ENCODE measurements around the gene DYNLRB2.

DYNLRB2 gene

DNA sequence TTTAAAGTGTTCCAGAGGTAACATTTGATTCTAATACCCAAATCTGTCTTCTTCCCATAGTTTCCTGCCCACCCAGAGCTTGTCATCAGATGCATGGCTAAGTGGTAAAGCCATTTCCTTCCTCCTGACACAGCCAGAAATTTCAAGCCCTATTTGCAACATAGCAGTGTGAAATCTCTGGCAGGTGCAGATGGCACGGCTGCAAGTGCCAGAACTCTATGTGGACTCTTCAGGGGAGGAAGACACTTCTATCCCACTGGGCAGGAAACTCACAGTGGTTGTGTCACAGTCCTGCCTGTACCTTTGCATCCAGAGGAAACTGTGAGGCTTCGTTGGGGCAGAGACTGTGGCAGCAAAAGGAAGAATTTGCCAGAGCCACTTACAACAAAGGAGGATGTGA is 13.2 kb downstream of the DYNLRB2 start:
- no peak for DNase-seq

DNA sequence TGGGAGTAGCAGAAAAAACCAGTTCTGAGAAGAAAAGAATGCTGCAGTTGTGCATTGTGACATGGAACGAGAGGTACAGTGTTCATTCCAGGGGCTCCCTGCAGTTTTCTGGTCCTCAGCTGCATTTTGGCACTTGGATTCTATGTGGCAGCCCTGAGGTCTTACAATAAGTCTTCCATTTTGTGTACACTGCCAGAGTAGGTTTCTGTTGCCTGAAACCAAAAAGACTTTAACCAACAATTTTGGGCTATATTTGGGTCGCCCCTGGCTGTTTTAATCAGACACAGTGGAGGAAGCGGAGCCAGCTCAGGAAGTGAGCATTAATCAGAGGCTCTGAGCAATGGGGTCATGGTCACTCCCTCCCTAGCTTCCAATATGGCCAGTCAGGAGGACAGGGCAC is 15.7 kb downstream of the DYNLRB2 start:
- no peak for DNase-seq

DNA sequence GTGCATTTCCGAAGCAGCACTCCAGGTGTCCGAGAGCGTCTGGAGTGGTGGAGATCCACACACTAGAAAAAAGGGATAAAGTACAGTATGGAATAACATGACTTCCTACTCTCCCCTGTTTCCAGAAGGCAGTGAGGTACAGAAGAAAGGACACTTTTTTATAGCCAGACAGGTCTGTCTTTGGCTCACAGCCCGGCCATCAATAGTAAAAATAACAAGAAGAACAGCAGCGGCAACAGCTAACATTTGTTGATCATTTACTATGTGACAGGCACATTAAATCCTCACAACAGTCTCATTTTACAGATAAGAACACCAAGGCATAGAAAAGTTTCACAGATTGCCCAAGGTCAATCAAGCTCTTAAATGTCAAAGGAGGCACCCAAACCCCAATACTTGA is 16.2 kb downstream of the DYNLRB2 start:
- DNase-seq: no peak

DNA sequence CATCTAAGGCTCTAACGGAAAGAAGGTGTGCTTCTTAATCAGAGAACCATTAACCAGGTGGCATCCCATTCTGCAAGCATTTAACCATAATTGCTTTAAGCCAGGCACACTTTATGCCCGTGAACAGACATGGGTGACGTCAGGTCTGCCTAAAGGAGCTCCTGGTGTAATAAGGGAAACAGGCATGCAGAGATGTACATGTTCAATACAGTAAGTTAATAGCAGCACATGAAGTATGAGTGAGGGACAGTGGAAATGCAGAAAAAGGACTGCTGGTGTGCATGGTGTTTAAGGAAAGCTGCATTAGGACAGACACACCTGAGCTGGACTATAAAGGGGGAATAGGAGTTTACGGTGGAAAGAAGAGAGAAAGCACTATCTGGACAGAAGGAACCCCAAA is 18.6 kb downstream of the DYNLRB2 start:
- no peak for DNase-seq

DNA sequence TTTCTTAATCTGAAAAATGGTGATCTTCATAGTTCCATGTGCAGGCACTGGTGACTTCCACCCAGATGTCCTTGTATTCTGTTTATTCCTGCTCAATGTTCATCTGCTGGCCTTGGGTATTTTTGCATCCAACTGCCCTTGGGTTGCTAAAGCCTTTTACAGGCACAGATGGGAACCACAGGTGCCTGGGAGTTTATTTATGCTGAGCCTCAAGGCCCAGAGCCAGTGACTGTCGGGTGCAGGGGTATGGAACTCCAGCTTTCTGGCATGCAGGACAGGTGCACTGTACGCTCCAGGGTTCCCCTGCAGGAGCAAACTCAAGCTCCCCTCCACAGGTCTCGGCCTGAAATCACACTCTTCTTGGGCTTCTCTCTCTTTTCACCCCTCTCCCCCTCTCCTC is 22.3 kb downstream of the DYNLRB2 start:
- DNase-seq: no peak

DNA sequence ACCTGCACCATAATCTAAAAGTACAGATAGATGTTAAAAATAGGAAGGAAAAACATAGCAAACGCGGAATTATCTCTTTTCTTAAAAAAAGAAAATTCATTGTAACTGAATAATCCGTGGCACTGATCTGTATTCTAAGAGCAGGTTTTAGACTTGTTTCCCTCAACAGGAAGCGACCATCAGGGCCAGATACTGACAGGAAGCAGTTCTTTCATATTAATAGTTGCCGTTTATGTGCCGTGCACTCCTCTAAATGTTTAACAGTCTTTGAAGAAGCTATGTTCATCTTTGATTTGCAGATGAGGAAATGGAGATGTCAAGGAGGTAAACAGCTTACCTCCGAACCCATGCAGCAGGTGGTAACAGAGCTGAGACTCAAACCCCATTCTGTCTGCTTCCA is 23.6 kb downstream of the DYNLRB2 start:
- no peak for DNase-seq

DNA sequence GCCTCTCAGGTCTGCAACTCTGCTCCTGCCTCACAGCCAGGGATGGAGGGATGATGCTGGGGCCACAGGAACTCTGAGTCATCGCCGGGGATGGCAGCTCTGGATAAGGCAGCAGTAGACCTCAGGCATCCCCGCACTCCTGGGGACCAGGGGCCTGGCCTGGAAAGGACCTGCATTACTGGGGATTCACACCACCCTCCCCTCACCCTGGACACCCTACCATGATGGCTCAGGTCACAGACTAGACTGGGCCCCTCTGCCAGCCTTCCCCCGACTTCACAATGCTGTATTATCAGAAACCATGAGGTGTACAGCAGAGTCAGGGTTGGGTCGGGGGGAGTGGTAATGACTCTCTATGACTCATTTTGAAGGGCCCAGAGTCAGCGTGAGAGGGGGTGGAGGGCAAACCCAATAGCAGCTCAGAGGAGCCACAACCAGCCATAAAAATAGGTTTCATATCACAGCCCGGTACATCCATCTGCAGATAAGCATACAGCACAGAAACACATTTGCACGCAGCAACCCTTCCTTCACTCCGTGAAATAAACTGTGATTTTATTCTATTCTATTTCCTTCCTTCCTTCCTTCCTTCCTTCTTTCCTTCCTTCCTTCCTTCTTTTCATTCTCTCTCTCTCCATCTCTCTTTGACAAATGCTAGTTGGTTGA is 28.8 kb downstream of the DYNLRB2 start:
- no peak for DNase-seq

DNA sequence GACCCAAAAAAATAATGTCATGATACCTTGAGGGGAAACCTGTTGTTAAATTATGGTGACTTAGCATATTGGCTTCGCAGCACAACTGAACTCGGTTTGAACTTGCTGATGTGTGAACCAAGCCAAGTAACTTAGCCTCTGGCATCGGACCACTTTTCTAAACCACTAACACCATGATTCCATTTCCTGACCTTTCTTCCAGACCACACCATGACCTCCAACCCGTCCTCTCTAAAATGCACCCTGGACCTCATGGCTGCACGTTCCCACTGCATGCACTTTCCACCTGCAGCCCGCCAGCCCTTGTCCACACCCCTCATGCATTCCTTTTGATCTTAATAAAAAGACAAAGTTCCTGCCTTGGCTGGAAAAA is 29.3 kb downstream of the DYNLRB2 start:
- no peak for DNase-seq

DNA sequence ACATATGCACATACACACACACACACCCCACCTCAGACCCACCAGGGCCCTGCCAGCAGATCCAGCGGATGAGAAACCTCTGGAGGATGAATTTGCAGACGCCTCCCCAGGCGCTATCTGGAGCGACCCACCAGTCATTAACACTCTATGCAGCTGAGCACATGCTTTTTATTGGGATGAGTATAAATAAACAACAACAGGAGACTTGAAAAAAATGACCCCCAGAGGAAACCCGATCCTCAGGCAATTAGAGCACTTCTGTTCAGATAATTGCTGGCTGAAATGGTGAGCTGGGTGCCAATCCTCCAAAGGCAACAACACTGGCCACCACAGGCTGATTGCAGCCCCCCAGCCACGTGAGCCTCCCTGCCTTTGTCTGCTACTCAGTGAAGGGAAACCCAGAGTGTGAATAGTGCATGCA is 32.9 kb downstream of the DYNLRB2 start:
- DNase-seq: no peak

DNA sequence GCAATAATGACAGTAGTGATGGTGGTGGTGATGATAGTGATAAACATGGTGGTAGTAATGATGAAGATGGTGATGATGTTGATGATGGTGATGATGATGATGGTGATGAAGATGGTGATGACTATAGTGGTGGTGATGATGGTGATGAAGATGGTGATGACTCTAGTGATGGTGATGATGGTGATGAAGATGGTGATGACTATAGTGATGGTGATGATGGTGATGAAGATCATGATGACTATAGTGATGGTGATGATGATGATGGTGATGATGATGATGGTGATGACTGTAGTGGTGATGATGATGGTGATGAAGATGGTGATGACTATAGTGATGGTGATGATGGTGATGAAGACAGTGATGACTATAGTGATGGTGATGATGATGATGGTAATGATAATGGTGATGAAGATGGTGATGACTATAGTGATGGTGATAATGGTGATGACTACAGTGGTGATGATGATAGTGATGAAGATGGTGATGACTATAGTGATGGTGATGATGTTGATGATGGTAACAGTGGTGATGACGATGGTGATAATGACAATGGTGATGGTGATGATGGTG is 35.6 kb downstream of the DYNLRB2 start:
- DNase-seq: no peak

DNA sequence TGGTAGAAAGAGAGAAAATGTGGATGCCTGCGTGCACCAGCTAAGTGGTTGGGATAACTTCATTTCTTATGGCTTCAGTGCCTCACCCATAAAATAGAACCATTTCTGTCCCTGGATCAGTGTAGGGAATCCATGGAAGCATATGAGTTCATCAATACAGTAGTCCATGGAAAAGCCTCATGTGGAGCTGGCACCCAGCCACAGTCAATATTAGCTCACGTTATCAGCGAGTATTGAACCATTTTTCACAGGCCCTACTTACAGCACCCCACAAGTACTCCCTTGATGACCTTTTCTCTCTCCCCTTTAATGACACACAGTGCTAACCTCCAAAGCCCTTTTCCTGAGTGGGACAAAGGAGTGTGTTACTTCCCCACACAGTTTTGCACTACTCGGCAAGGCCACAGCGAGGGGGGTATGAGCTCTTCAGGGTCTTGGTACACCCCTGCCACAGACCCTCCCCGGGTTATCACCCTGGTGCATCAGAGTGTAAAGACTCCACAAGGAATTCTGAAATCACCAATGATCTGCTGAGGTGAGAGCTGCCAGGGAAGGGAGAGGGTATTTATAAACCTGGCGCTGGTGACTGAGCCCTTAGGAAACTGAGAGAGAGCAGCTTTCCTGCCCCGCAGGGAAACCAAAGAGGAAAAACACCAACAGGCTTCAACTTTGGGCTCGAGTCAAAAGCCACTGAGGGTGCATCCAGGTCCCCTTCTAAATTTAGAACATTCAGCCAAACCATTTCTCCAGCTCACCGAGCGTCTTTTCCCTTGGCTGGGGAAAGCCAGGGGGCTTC is 36.9 kb downstream of the DYNLRB2 start:
- DNase-seq: no peak

DNA sequence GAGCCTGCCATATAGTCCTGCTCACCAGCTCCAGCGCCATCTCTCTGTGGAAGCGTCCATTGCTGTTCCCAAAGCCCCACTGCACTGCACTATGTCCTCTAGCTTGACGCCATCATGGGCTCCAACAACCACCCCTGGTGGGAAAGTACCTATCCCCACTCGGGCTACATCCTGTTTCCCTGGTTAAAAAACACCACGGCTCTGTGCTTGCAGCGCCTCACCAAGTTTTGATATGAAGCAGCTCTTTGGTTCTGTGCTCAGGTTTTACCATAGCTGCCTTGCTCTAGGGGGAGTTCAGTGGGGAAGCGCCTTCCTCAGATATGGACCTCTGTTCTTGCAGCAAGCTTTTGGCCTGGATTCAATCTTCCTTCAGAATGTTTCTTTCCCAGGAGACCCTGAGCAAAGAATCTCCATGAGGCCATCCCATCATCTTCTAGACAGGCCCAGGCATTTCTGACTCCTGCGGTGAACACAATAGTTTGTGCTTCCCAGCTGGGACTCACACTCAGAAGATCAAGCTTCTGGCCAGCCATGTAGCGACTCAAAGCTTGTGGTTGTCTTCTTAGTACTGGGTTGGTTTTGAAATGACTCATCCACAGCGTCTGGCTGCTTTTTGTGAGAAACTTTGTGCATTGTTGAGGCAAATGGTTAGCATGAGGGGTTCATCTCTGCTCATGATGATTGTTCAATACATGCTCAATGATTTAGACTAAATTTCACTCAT is 39.5 kb downstream of the DYNLRB2 start:
- no peak for DNase-seq

DNA sequence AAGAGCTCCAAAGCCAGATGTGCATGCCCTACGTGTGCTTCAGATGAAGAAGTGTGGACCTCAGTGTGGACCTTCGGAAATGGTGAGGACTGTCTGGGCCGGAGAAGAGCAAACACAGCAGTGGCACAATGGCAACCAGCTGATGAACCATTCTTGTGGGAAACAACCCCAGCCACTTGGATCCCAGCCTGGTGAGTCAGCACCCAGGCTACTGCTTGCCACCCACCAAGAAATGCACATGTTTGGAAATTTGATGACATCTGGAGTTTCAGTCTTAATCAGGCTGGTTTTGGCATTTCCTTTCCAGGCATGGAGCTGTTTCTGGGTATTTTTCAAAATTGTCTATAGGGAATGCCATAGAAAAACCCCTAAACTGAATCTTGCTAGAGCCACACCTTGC is 42.7 kb downstream of the DYNLRB2 start:
- DNase-seq: no peak

DNA sequence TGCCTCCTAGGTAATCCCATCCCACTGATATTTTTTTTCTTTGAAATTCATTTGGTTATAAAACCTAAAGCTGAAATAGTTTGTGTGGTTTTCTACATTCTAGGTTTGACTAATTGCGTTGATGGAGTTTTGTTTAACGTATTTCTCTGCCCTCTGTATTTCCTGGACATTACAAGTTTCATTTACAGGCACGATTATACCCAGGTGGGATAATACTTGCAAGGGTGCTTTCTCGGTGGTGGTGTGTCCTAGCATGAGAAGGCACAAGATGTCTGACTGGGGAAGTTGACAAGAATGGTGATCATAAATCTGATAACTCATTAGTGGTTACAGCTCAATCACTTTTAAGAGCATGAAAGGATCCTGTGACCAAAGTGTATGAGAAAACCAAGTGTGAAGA is 45.0 kb downstream of the DYNLRB2 start:
- no peak for DNase-seq

DNA sequence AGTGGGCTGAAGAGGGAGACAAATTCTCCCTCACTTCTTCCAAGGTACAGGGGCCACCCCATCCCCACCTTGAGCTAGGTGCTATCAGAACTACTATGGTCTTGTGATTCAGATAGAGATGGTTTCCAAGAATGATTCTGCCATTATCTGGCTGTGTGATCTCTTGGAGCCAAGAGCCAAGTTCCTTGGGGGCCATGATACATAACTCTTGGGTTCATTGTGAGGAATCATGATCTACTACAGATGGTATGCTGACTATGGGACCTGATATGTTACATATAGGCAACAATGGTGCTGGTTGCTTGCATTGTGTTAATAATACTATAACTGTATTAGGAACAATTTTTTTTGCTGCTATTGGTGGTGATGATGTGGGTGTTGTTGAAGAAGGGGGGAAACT is 45.7 kb downstream of the DYNLRB2 start:
- no peak for DNase-seq

DNA sequence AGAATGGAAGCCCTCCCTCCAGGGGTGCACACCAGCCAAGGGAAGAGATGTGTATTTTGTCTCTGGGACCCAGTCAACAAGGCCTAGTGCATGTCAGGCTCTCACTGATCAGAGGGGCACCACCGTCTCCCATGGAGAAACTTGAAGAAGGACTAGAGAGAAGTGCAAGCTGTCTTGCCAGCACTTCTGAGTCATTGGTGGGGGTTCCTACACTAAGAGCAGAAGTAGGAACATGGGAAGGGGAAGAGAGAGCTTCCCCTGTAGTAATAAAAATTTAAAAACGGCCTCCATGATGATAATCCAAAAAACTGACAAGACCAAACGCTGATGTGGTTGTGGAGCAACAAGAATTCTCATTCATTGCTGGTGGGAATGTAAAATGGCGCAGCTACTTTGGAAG is 46.3 kb downstream of the DYNLRB2 start:
- no peak for DNase-seq

DNA sequence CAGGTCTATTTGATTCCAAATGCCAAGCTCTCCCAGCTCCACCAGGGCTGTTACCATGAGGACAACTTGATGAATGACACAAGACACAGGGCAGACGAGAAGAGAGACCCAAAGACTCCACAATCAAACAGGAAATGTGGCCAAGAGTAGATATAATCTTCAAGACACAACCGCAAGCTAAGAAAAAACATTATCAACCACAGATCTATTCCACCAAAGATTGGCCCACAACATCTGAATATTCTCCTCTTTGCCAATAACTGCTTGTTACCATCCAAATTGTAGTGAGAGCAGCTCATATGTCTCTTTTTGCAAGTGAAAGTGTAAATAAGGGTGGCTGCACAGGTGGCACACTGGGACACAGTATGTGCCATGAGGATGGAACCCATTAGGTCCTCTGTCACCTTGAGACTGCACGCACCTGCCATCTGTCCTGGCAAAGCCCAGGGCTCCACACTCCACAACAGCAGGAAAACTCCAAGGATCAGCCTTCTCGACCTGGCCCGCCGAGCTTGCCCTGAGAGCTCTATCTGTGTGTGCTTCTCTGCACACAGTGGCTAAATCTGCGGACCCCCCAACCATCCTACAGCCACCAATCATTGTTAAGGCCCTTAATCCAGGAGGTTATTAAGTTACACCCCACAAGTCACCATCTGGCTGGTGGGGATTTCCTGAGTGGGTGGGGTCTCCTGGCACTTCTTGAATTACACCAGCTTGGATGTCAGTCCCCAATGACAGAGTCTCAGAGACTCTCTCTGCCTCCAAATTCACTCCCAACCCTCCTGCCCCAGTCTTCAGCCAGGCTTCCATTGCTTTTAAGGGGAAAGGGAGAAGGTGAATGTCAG is 50.5 kb downstream of the DYNLRB2 start:
- no peak for DNase-seq

DNA sequence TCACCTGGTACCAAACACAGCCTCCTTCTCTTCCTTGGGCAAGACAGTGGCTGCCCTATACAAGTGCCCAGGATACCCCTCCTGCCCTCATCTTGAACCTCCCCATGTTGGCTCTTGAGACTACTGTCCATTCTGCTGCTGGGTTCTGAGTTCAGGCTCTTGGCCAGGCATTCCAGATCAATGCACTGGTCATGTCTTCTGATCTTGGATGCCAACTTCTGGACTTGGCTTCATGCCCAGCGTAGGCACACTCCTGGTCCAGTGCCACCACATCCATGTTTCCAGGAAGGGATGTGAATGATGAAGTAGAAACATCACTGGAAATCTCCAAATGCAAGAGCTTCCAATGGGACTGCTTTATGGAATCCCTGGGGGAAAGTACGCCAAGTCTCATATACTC is 51.5 kb downstream of the DYNLRB2 start:
- no peak for DNase-seq

DNA sequence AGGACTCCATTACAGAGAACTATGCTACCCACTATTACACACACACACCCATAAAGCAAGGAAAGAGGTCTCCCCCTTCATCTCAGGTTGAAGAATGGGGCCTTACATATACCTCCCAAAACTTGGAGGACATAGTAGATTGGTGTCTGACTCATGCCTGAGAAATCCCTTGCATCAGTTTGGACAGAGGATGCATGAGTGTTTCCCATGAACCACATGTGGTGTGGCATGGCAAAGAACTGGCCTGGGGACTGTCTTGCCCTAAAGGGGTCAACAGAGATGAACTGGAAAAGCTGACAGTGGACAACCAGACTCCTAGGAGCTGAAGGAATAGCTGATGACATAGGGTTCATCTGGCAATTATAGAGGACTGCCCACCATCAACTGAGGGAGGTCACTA is 54.0 kb downstream of the DYNLRB2 start:
- DNase-seq: no peak

DNA sequence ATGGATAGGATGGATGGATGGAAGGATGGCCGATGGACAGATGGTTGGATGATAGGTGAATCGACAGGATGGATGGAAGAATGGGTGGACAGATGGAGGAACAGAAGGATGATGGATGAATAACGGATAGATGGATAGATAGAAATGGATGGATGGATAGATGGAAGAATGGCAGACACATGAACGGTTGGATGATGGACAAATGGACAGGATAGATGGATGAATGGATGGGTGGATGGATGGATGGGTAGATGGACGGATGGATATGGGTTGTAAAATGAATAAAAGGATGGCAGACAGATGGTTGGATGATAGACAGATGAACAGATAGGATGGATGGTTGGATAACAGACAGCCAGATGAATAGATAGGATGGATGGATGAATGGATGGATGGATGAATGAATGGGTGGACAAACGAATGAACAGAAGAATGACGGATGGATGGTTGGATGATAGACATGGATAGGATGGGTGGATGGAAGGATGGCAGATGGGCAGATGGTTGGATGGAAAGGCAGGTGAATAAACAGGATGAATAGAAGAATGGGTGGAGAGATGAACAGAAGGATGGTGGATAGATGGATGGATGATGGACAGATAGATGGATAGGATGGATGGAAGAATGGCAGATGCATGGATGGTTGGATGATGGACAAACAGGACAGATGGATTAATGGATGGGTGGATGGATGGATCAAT is 55.9 kb downstream of the DYNLRB2 start:
- no peak for DNase-seq

DNA sequence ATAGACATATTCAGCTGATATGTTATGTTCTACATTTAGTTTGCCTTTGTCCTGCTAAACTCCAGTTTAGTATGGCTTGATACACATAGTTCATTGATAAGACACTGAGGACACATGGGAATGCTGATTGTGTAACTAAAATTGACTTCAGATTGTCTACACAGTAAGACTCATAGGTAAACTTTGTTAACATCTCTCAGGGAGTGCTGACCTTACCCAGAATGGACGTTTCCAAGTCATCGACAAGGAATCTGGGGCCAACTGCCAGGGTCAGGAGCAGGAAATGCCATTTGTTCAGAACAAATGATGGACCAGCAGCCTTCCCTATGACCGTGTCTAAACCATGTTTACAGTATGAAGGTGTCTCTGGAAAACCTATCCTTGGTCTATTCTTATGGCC is 58.7 kb downstream of the DYNLRB2 start:
- DNase-seq: no peak
